GM19395 (cell line): ENCODE results near the gene EPHA2.

ENCODE experiments used
- ATAC-seq: cut with Tn5 transposase; IDR thresholded peaks from one replicate; pipeline ENCODE4 v1.9.1; 2021; ENCODE audit warnings: mild to moderate bottlenecking, moderate library complexity; ENCODE audit not compliant: unreplicated experiment

The EPHA2 gene

GRCh38 chr1:16151196-16151994 lies 4.5 kb downstream of the EPHA2 start:
- ATAC-seq = no peak

GRCh38 chr1:16150508-16150907 lies 5.4 kb downstream of the EPHA2 start:
- no peak for ATAC-seq

- no peak for ATAC-seq
These were observed 6.0 kb downstream of the EPHA2 start for GRCh38 chr1:16149702-16150488.

GRCh38 chr1:16149146-16149545 lies 6.7 kb downstream of the EPHA2 start:
- no peak for ATAC-seq

- no peak for ATAC-seq
These were observed 7.4 kb downstream of the EPHA2 start for GRCh38 chr1:16148329-16149092.

- ATAC-seq = no peak
These were observed 8.5 kb downstream of the EPHA2 start for GRCh38 chr1:16147156-16147926.

GRCh38 chr1:16146279-16147155 lies 9.4 kb downstream of the EPHA2 start:
- ATAC-seq = no peak

- no peak for ATAC-seq
These were observed 10.1 kb downstream of the EPHA2 start for GRCh38 chr1:16145662-16146278.

GRCh38 chr1:16145030-16145661 lies 10.7 kb downstream of the EPHA2 start:
- no peak for ATAC-seq

GRCh38 chr1:16144325-16145029 lies 11.4 kb downstream of the EPHA2 start:
- ATAC-seq = no peak

GRCh38 chr1:16143566-16144324 lies 12.1 kb downstream of the EPHA2 start:
- ATAC-seq = no peak

GRCh38 chr1:16143005-16143565 lies 12.8 kb downstream of the EPHA2 start:
- no peak for ATAC-seq

GRCh38 chr1:16142383-16142995 lies 13.4 kb downstream of the EPHA2 start:
- no peak for ATAC-seq

GRCh38 chr1:16141573-16142336 lies 14.1 kb downstream of the EPHA2 start:
- ATAC-seq = no peak

GRCh38 chr1:16140068-16140596 lies 15.7 kb downstream of the EPHA2 start:
- no peak for ATAC-seq
